ENCODE data around the gene ZPLD1. TPM values are rescaled to one million over a fixed set of nuclear protein-coding genes. Genes with fewer than 3 reads are reported as not detected.

Gene ZPLD1
- total RNA-seq, 2 donors from 2014 or later: not detected

DNA sequence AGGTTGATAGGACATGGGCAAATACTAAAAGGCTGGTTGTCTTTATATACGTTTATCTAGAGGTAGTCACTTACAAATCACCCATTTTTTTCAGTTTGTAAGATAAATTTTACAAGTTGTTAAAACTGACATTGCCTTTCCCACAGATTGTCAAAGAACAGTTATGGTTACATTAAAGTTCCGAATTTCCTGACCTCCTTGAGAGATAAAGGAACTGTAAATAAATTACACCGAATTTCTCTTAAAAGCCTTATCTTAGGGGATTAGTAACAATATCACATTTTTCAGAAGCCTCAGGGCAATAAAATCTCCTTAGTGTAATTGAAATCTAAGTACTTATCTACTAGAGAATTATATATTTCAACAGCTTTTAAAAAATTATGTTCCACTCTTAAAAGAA lies 49.5 kb downstream of the ZPLD1 start:
- H3K36me3 ChIP-seq: no peaks in the 10 kb centered on the region
- H3K27me3 ChIP-seq (replicated peaks; ENCODE audit: insufficient read depth): no peaks in the 10 kb centered on the region
- TF ChIP-seq, protein P1, sequence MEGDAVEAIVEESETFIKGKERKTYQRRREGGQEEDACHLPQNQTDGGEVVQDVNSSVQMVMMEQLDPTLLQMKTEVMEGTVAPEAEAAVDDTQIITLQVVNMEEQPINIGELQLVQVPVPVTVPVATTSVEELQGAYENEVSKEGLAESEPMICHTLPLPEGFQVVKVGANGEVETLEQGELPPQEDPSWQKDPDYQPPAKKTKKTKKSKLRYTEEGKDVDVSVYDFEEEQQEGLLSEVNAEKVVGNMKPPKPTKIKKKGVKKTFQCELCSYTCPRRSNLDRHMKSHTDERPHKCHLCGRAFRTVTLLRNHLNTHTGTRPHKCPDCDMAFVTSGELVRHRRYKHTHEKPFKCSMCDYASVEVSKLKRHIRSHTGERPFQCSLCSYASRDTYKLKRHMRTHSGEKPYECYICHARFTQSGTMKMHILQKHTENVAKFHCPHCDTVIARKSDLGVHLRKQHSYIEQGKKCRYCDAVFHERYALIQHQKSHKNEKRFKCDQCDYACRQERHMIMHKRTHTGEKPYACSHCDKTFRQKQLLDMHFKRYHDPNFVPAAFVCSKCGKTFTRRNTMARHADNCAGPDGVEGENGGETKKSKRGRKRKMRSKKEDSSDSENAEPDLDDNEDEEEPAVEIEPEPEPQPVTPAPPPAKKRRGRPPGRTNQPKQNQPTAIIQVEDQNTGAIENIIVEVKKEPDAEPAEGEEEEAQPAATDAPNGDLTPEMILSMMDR (IDR thresholded peaks at IDR 0.05): no peak
- DNase-seq (ENCODE audit: low spot score): no peak
- H3K4me1 ChIP-seq (ENCODE audit: control insufficient read depth in 1 of 2, low read depth in 2 of 2): no peaks in the 10 kb centered on the region
- ATAC-seq (ENCODE audit: insufficient number of reproducible peaks, low FRiP score, low read depth): no peak
- H3K4me3 ChIP-seq: no peak overlapping the region
- no peak overlapping the region for H3K27ac ChIP-seq
- H3K9me3 ChIP-seq: no peaks in the 10 kb centered on the region

- H3K27ac ChIP-seq: no peak overlapping the region
- H3K4me3 ChIP-seq: no peak overlapping the region
- no peaks in the 10 kb centered on the region for H3K9me3 ChIP-seq
- TF ChIP-seq, protein P1 (IDR thresholded peaks at IDR 0.05): no peak
- H3K36me3 ChIP-seq: no peaks in the 10 kb centered on the region
- H3K27me3 ChIP-seq (replicated peaks; ENCODE audit: insufficient read depth): no peaks in the 10 kb centered on the region
- H3K4me1 ChIP-seq (ENCODE audit: control insufficient read depth in 1 of 2, low read depth in 2 of 2): no peaks in the 10 kb centered on the region
- ATAC-seq (ENCODE audit: insufficient number of reproducible peaks, low FRiP score, low read depth): no peak
- no peak for DNase-seq (ENCODE audit: low spot score)
Observed at GRCh38 chr3:102485701-102486100, 50.9 kb downstream of the ZPLD1 start.

GRCh38 chr3:102488331-102488730 lies 53.5 kb downstream of the ZPLD1 start:
- Histone ChIP-seq H3K27ac (no peak overlapping the region), H3K36me3 (no peaks in the 10 kb centered on the region), H3K9me3 (no peaks in the 10 kb centered on the region), H3K4me1 (ENCODE audit: control insufficient read depth in 1 of 2, low read depth in 2 of 2) (no peaks in the 10 kb centered on the region), H3K27me3 (replicated peaks; ENCODE audit: insufficient read depth) (no peaks in the 10 kb centered on the region), H3K4me3 (no peak overlapping the region)
- TF ChIP-seq, protein P1 (IDR thresholded peaks at IDR 0.05): no peak
- no peak for DNase-seq (ENCODE audit: low spot score)
- no peak for ATAC-seq (ENCODE audit: insufficient number of reproducible peaks, low FRiP score, low read depth)

DNA sequence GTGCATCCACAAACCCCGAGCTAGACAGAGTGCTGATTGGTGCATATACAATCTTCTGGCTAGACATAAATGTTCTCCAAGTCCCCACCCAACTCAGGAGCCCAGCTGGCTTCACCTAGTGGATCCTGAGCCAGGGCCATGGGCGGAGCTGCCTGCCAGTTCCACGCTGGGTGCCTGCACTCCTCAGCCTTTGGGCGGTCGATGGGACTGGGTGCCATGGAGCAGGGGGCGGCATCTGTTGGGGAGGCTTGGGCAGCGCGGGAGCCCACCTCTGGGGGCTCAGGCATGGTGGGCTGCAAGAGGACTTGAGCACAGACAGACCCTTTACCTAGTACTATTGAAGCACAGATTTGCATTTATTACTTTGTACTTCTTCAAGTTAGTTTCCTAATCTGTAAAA lies 57.5 kb downstream of the ZPLD1 start:
- H3K27ac ChIP-seq: no peak overlapping the region
- TF ChIP-seq, protein P1 (IDR thresholded peaks at IDR 0.05): no peak
- ATAC-seq (ENCODE audit: insufficient number of reproducible peaks, low FRiP score, low read depth): no peak

GRCh38 chr3:102497571-102497970 lies 62.8 kb downstream of the ZPLD1 start:
- TF ChIP-seq, protein P1 (IDR thresholded peaks at IDR 0.05): no peak
- H3K27me3 ChIP-seq (replicated peaks; ENCODE audit: insufficient read depth): no peaks in the 10 kb centered on the region
- H3K36me3 ChIP-seq: no peaks in the 10 kb centered on the region
- no peaks in the 10 kb centered on the region for H3K4me1 ChIP-seq (ENCODE audit: control insufficient read depth in 1 of 2, low read depth in 2 of 2)
- no peak overlapping the region for H3K27ac ChIP-seq
- no peaks in the 10 kb centered on the region for H3K9me3 ChIP-seq
- DNase-seq (ENCODE audit: low spot score): no peak
- no peak for ATAC-seq (ENCODE audit: insufficient number of reproducible peaks, low FRiP score, low read depth)
- H3K4me3 ChIP-seq: no peak overlapping the region

More for the DNA sequence above, 57.5 kb downstream of the ZPLD1 start:
- DNase-seq (ENCODE audit: low spot score): no peak
- Histone ChIP-seq H3K9me3 (no peaks in the 10 kb centered on the region), H3K4me1 (ENCODE audit: control insufficient read depth in 1 of 2, low read depth in 2 of 2) (no peaks in the 10 kb centered on the region), H3K4me3 (no peak overlapping the region), H3K27me3 (replicated peaks; ENCODE audit: insufficient read depth) (no peaks in the 10 kb centered on the region), H3K36me3 (no peaks in the 10 kb centered on the region)

Data from thoracic aorta (tissue), 2 donors.